A549 treated with GW870086 at 1 μM for 4 hours (cell line): ENCODE measurements around the gene AOC1. TPM values are rescaled to one million over a fixed set of nuclear protein-coding genes. Genes with fewer than 3 reads are reported as not detected.

ENCODE experiments used
- total RNA-seq: library from RNA; stranded (reverse); fragments of 200-300 nt; extraction: Qiagen RNA extraction; gene quantifications from 5 replicates; pipeline ENCODE4 v1.2.3, GENCODE V29; 2022; ENCODE audit warnings: low read depth

Gene AOC1
- not detected in 5 replicates for total RNA-seq

GRCh38 chr7:150852371-150852905 is at the start of gene AOC1:
Gene AOC1 (plus strand): TSS chr7:150852517. CDS start chr7:150856471, 3,954 bp downstream.

Other genes starting within 250 kb of the AOC1 start
- gene GIMAP6, start 220.1 kb upstream of the AOC1 start, total RNA-seq = not detected in 5 replicates
- 0.08 TPM in 1 of 5 replicates, not detected in the others for gene GIMAP2, start 166.8 kb upstream of the AOC1 start, total RNA-seq
- gene GIMAP1, start 135.9 kb upstream of the AOC1 start, total RNA-seq = not detected in 5 replicates
- gene GIMAP5, start 115.1 kb upstream of the AOC1 start, total RNA-seq = 0.14 TPM in 1 of 5 replicates, not detected in the others
- 0.11 TPM in 1 of 5 replicates, not detected in the others for gene TMEM176B, start 52.2 kb upstream of the AOC1 start, total RNA-seq
- gene TMEM176A, start 51.7 kb upstream of the AOC1 start, total RNA-seq = not detected in 5 replicates
- gene KCNH2, start 125.8 kb downstream of the AOC1 start, total RNA-seq = 1.2 to 1.6 TPM (median 1.5 TPM) in 5 replicates
- gene NOS3, start 138.5 kb downstream of the AOC1 start, total RNA-seq = 0.35 to 1.2 TPM (median 0.53 TPM) in 5 replicates
- gene ATG9B, start 172.0 kb downstream of the AOC1 start, total RNA-seq = 0.31 to 1.3 TPM (median 0.58 TPM) in 5 replicates
- 36.6 to 51.9 TPM (median 46.2 TPM) in 5 replicates for gene ABCB8, start 175.9 kb downstream of the AOC1 start, total RNA-seq
- gene ASIC3, start 196.0 kb downstream of the AOC1 start, total RNA-seq = 5.6 to 10.8 TPM (median 9.7 TPM) in 5 replicates
- gene CDK5, start 205.4 kb downstream of the AOC1 start, total RNA-seq = 32.6 to 35.3 TPM (median 35.2 TPM) in 5 replicates
- gene SLC4A2, start 207.1 kb downstream of the AOC1 start, total RNA-seq = 198 to 288 TPM (median 268 TPM) in 5 replicates
- 53.2 to 74.2 TPM (median 74.0 TPM) in 5 replicates for gene FASTK, start 228.3 kb downstream of the AOC1 start, total RNA-seq
- 34.0 to 56.4 TPM (median 54.1 TPM) in 5 replicates for gene TMUB1, start 231.0 kb downstream of the AOC1 start, total RNA-seq
- 48.5 to 63.7 TPM (median 58.1 TPM) in 5 replicates for gene AGAP3, start 234.0 kb downstream of the AOC1 start, total RNA-seq